T-helper 17 cell (primary cell): ENCODE data around the gene ST6GALNAC4. TPM values are rescaled to one million over a fixed set of nuclear protein-coding genes. Genes with fewer than 3 reads are reported as not detected.
"Not testable (repeated sequence)": the region's sequence is repeated elsewhere in the genome, so short reads cannot be mapped to it uniquely, and the experiment has no call there.

Experiments
- ATAC-seq: fragments of 150-1000 bp; cut with Tn5 transposase; 2 replicates; pipeline ENCODE4 v1.10.0; 2021; ENCODE audit warnings: mild to moderate bottlenecking, moderate library complexity
- DNase-seq, 3 donors: peaks; one replicate each; pipeline versions ENCODE4 v3.0.0 to v3.0.0-alpha.2; 2020 to 2021
- H3K9me3 ChIP-seq: one replicate; pipeline ENCODE4 v1.7.0; 2013; ENCODE audit warnings: low read length, mild to moderate bottlenecking; ENCODE audit not compliant: control insufficient read depth, poor library complexity, severe bottlenecking
- H3K27ac Mint-ChIP-seq: one replicate; pipeline ENCODE4 v1.8.0; 2022; ENCODE audit warnings: mild to moderate bottlenecking, moderate library complexity, mixed read lengths
- H3K27me3 Mint-ChIP-seq: one replicate; pipeline ENCODE4 v1.8.0; 2022; ENCODE audit warnings: mixed read lengths
- H3K36me3 Mint-ChIP-seq: one replicate; pipeline ENCODE4 v1.8.0; 2022; ENCODE audit warnings: low read depth, mixed read lengths
- H3K4me1 Mint-ChIP-seq: one replicate; pipeline ENCODE4 v1.8.0; 2022; ENCODE audit warnings: mild to moderate bottlenecking, mixed read lengths
- H3K4me3 Mint-ChIP-seq: one replicate; pipeline ENCODE4 v1.8.0; 2022; ENCODE audit warnings: mild to moderate bottlenecking, moderate library complexity, mixed read lengths
- total RNA-seq, 4 donors: library from RNA in 2 of 4; stranded (reverse) in 2 of 4; gene quantifications; one replicate each; pipeline ENCODE4 v1.2.3 and lab custom pipeline; 2022 to 2026

ST6GALNAC4 gene
- total RNA-seq, 2 donors from 2014 or later = 18.5 to 22.1 TPM

- peaks cover 2% of the 10 kb centered on the region for H3K36me3 Mint-ChIP-seq
- no peak for ATAC-seq
- DNase-seq = no peak
Observed at GRCh38 chr9:127876764-127877562, 39.9 kb downstream of the ST6GALNAC4 start.

GRCh38 chr9:127876026-127876763, 40.6 kb downstream of the ST6GALNAC4 start:
- no peak for DNase-seq
- H3K27ac Mint-ChIP-seq = no peak overlapping the region
- no peak for ATAC-seq
- H3K4me1 Mint-ChIP-seq = peaks cover 6% of the 10 kb centered on the region
- no peak overlapping the region for H3K4me3 Mint-ChIP-seq
- H3K27me3 Mint-ChIP-seq = peaks cover 10% of the 10 kb centered on the region
- H3K9me3 ChIP-seq = no peaks in the 10 kb centered on the region
- H3K36me3 Mint-ChIP-seq = peaks cover 2% of the 10 kb centered on the region

More at GRCh38 chr9:127876764-127877562, 39.9 kb downstream of the ST6GALNAC4 start:
- peaks cover 3% of the 10 kb centered on the region for H3K4me1 Mint-ChIP-seq
- peak overlapping the region; percentile 56 for H3K4me3 Mint-ChIP-seq
- H3K27me3 Mint-ChIP-seq = peaks cover 10% of the 10 kb centered on the region
- no peak overlapping the region for H3K27ac Mint-ChIP-seq
- no peaks in the 10 kb centered on the region for H3K9me3 ChIP-seq

- H3K4me3 Mint-ChIP-seq = no peak overlapping the region
- ATAC-seq (no peak), DNase-seq (no peak)
- peaks cover 10% of the 10 kb centered on the region for H3K27me3 Mint-ChIP-seq
- H3K4me1 Mint-ChIP-seq = peaks cover 6% of the 10 kb centered on the region
- H3K36me3 Mint-ChIP-seq = peaks cover 2% of the 10 kb centered on the region
- H3K27ac Mint-ChIP-seq = no peak overlapping the region
- H3K9me3 ChIP-seq = no peaks in the 10 kb centered on the region
Observed at GRCh38 chr9:127875306-127875966, 41.4 kb downstream of the ST6GALNAC4 start.

GRCh38 chr9:127874301-127875221, 42.3 kb downstream of the ST6GALNAC4 start:
- H3K27me3 Mint-ChIP-seq = peaks cover 10% of the 10 kb centered on the region
- H3K4me1 Mint-ChIP-seq = peaks cover 6% of the 10 kb centered on the region
- ATAC-seq (no peak), DNase-seq (no peak)
- no peaks in the 10 kb centered on the region for H3K9me3 ChIP-seq
- no peak overlapping the region for H3K4me3 Mint-ChIP-seq
- H3K27ac Mint-ChIP-seq = no peak overlapping the region
- H3K36me3 Mint-ChIP-seq = peaks cover 2% of the 10 kb centered on the region

GRCh38 chr9:127873886-127874285, 43.0 kb downstream of the ST6GALNAC4 start:
- Mint-ChIP-seq H3K27ac (no peak overlapping the region), H3K27me3 (peaks cover 10% of the 10 kb centered on the region), H3K36me3 (peaks cover 2% of the 10 kb centered on the region), H3K4me3 (no peak overlapping the region), H3K4me1 (peaks cover 6% of the 10 kb centered on the region)
- no peak for DNase-seq
- H3K9me3 ChIP-seq = no peaks in the 10 kb centered on the region
- ATAC-seq = no peak

GRCh38 chr9:127873223-127873691, 43.6 kb downstream of the ST6GALNAC4 start:
- DNase-seq = no peak
- Mint-ChIP-seq H3K4me3 (no peak overlapping the region), H3K4me1 (peaks cover 4% of the 10 kb centered on the region), H3K27ac (no peak overlapping the region), H3K27me3 (peaks cover 6% of the 10 kb centered on the region), H3K36me3 (no peaks in the 10 kb centered on the region)
- H3K9me3 ChIP-seq = no peaks in the 10 kb centered on the region
- ATAC-seq = no peak

GRCh38 chr9:127872369-127873222, 44.2 kb downstream of the ST6GALNAC4 start:
- Mint-ChIP-seq H3K27ac (no peak overlapping the region), H3K27me3 (no peaks in the 10 kb centered on the region), H3K36me3 (no peaks in the 10 kb centered on the region), H3K4me3 (no peak overlapping the region), H3K4me1 (peaks cover 3% of the 10 kb centered on the region)
- DNase-seq = no peak
- H3K9me3 ChIP-seq = no peaks in the 10 kb centered on the region
- ATAC-seq = no peak

GRCh38 chr9:127871531-127871930, 45.3 kb downstream of the ST6GALNAC4 start:
- no peak for DNase-seq
- Mint-ChIP-seq H3K27me3 (no peaks in the 10 kb centered on the region), H3K27ac (peak overlapping the region; percentile 45), H3K4me1 (peaks cover 3% of the 10 kb centered on the region), H3K36me3 (no peaks in the 10 kb centered on the region), H3K4me3 (no peak overlapping the region)
- ATAC-seq = no peak
- no peaks in the 10 kb centered on the region for H3K9me3 ChIP-seq

GRCh38 chr9:127870887-127871286, 46.0 kb downstream of the ST6GALNAC4 start:
- ATAC-seq = no peak
- no peaks in the 10 kb centered on the region for H3K9me3 ChIP-seq
- Mint-ChIP-seq H3K36me3 (no peaks in the 10 kb centered on the region), H3K4me1 (peaks cover 7% of the 10 kb centered on the region), H3K27me3 (no peaks in the 10 kb centered on the region), H3K4me3 (no peak overlapping the region), H3K27ac (no peak overlapping the region)
- DNase-seq = no peak

GRCh38 chr9:127870153-127870491, 46.7 kb downstream of the ST6GALNAC4 start:
- ATAC-seq, H3K27me3 Mint-ChIP-seq, H3K9me3 ChIP-seq, DNase-seq, H3K27ac Mint-ChIP-seq, H3K36me3 Mint-ChIP-seq: not testable (repeated sequence)
- peaks cover 15% of the 10 kb centered on the region for H3K4me1 Mint-ChIP-seq
- H3K4me3 Mint-ChIP-seq = peak overlapping the region; percentile 25

- Mint-ChIP-seq H3K27ac (no peak overlapping the region), H3K4me1 (peaks cover 17% of the 10 kb centered on the region), H3K27me3 (no peaks in the 10 kb centered on the region), H3K4me3 (no peak overlapping the region), H3K36me3 (no peaks in the 10 kb centered on the region)
- no peaks in the 10 kb centered on the region for H3K9me3 ChIP-seq
- peak; percentile 59 to 75 (median 68) for DNase-seq
- ATAC-seq = peak; percentile 77
Observed at GRCh38 chr9:127869310-127870152, 47.3 kb downstream of the ST6GALNAC4 start.
